Activated CD8-positive, alpha-beta T cell treated with anti-CD3 and anti-CD28 coated beads, Interleukin-2, amount 10 ng/mL, durations not matched to agents 7 days and 5 days (primary cell): ENCODE results near the gene NXF2. TPM values are rescaled to one million over a fixed set of nuclear protein-coding genes. Genes with fewer than 3 reads are reported as not detected.

Source experiments
- total RNA-seq, 2 experiments: library from RNA; stranded (reverse); gene quantifications; one replicate each; pipeline ENCODE4 v1.2.3, GENCODE V29; 2021

The NXF2 gene
- total RNA-seq, 2 experiments from 2014 or later, result not detected

Other genes starting within 250 kb of the NXF2 start
- not detected for gene TCEAL2, start 121.5 kb upstream of the NXF2 start, total RNA-seq
- not detected for gene TCEAL6, start 104.7 kb upstream of the NXF2 start, total RNA-seq
- 1 to 10 TPM; 2.0 to 2.2 TPM for gene BEX5, start 91.2 kb upstream of the NXF2 start, total RNA-seq
- not detected for gene TCP11X1, start 31.9 kb upstream of the NXF2 start, total RNA-seq
- gene NXF2B, start 192.8 kb downstream of the NXF2 start, total RNA-seq, result not detected
- not detected for gene TCP11X2, start 224.6 kb downstream of the NXF2 start, total RNA-seq